ENCODE results near the gene KCNQ5.

The KCNQ5 gene

GRCh38 chr6:72813807-72814596 lies 192.1 kb downstream of the KCNQ5 start:
- DNase-seq = no peak

- DNase-seq = no peak
Observed at GRCh38 chr6:72816022-72816421, 194.2 kb downstream of the KCNQ5 start.

- no peak for DNase-seq
Observed at GRCh38 chr6:72817208-72817607, 195.3 kb downstream of the KCNQ5 start.

- peak; percentile 25 for DNase-seq
Observed at GRCh38 chr6:72819609-72820008, 197.7 kb downstream of the KCNQ5 start.

- DNase-seq = no peak
Observed at GRCh38 chr6:72820153-72820552, 198.3 kb downstream of the KCNQ5 start.

- DNase-seq = no peak
Observed at GRCh38 chr6:72820906-72821305, 199.0 kb downstream of the KCNQ5 start.

- no peak for DNase-seq
Observed at GRCh38 chr6:72822023-72822422, 200.2 kb downstream of the KCNQ5 start.

- DNase-seq = no peak
Observed at GRCh38 chr6:72822691-72823090, 200.8 kb downstream of the KCNQ5 start.

GRCh38 chr6:72824833-72825232 lies 203.0 kb downstream of the KCNQ5 start:
- DNase-seq = no peak

- DNase-seq = no peak
Observed at GRCh38 chr6:72825315-72825911, 203.5 kb downstream of the KCNQ5 start.

- DNase-seq = no peak
Observed at GRCh38 chr6:72826037-72826436, 204.2 kb downstream of the KCNQ5 start.

GRCh38 chr6:72826744-72827438 lies 205.0 kb downstream of the KCNQ5 start:
- DNase-seq = no peak

GRCh38 chr6:72828904-72829303 lies 207.0 kb downstream of the KCNQ5 start:
- no peak for DNase-seq

GRCh38 chr6:72832271-72832670 lies 210.4 kb downstream of the KCNQ5 start:
- no peak for DNase-seq

- no peak for DNase-seq
Observed at GRCh38 chr6:72835749-72836148, 213.9 kb downstream of the KCNQ5 start.

- no peak for DNase-seq
Observed at GRCh38 chr6:72836971-72837370, 215.1 kb downstream of the KCNQ5 start.

GRCh38 chr6:72841195-72841594 lies 219.3 kb downstream of the KCNQ5 start:
- DNase-seq = no peak

GRCh38 chr6:72842140-72842539 lies 220.3 kb downstream of the KCNQ5 start:
- no peak for DNase-seq

GRCh38 chr6:72844614-72845013 lies 222.8 kb downstream of the KCNQ5 start:
- no peak for DNase-seq

GRCh38 chr6:72849346-72849745 lies 227.5 kb downstream of the KCNQ5 start:
- DNase-seq = no peak

GRCh38 chr6:72850040-72850439 lies 228.2 kb downstream of the KCNQ5 start:
- DNase-seq = no peak

GRCh38 chr6:72850469-72850868 lies 228.6 kb downstream of the KCNQ5 start:
- DNase-seq = peak; percentile 67

- no peak for DNase-seq
Observed at GRCh38 chr6:72855471-72855870, 233.6 kb downstream of the KCNQ5 start.

- no peak for DNase-seq
Observed at GRCh38 chr6:72856801-72857200, 234.9 kb downstream of the KCNQ5 start.
